Retina (tissue), 1 donor: ENCODE results near the gene ERBB2.
A peak's percentile ranks its signal among the peaks of the same experiment; 100 is the strongest.

Experiments used
- DNase-seq: peaks from one replicate; pipeline ENCODE4 v3.0.0-alpha.2; 2016

ERBB2 gene

DNA sequence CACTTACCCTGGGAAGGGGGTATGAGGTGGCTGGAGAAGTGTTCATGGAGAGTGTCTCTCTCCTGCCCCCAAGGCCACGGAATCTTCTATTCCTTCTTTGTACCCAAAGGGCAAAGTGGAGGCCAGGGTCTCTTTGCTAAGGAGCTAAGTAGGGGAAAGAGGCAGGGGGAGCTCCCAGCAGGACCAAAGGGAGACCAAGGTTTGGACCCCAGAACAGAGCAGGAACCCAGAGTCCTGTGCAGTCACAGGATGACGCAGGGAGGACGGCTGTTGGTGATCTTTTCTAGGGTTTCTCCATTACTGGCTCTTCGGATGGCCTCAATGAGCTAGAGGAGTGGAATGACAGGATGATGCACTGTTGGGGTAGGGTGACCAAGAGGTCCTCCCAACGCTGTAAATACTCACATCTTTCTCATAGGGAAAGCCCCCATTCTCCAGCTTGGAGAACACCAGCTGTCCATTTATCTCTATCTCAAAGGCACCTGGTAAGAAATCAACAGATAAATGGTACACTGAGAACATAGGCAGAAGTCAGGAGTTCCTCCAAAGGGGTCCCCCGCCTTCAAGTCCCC lies 29.5 kb downstream of the ERBB2 start:
- DNase-seq = no peak

DNA sequence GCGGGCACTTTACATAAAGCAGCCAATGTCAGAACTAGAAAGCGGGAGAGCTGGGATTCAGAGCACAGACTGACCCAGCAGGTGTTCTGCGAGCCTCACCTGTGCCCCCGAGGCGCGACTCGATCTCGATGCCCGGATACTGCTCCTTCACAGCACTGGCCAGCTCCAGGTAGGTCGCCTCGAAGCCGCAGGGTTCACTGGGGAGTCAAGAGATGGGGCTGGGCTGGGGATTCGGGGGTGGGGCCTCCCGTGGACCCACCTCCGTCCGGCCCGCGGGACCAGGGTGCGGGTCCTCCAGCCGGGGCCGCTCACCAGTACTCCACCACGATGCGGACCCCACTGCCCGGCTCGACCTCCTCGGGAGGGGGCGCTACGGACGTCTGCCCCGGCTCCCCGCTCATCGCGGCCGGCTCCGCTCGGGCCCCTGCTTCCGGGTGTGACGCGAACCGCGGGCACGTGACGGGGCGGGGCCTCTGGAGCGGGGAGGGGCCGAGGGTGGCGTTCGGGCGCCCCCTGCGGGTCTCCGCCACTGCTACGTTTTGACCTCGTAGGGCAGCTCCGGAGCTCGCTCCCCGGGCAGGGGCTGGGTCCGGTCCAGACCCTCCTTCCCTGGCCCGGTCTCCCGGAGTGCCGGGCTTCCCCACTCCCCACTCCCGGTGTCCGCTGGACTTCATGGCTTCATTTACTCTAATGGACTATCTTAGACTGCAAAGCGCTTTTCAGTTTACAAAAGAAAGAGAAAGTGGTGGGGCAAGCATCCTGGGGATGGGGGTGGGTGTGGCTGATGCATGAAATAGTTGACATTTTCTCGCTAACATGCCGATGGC lies 30.4 kb downstream of the ERBB2 start, which contains the start of gene MIEN1:
Gene MIEN1 (minus strand): TSS at position 438 of the 827 bp plus-strand sequence. CDS start 37 bp downstream, at position 401.
- peak; percentile 95 for DNase-seq

DNA sequence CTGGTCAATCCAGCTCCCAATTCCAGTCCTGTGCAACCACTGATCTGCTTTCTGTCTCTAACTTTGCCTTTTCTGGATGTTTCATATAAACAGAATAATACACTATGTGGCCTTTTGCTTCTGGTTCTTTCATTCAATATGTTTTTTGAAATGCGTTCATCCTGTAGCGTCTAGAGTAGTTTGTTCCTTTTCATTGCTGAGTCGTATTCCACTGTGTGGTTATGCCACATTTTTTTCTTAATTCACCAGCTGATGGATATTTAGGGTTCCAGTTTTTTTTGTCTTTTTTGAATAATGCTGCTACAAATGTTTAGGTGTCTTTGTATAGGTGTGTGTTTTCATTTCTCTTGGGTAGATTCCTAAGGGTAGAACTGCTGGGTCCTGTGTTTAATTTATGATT lies 32.7 kb downstream of the ERBB2 start:
- DNase-seq = no peak

DNA sequence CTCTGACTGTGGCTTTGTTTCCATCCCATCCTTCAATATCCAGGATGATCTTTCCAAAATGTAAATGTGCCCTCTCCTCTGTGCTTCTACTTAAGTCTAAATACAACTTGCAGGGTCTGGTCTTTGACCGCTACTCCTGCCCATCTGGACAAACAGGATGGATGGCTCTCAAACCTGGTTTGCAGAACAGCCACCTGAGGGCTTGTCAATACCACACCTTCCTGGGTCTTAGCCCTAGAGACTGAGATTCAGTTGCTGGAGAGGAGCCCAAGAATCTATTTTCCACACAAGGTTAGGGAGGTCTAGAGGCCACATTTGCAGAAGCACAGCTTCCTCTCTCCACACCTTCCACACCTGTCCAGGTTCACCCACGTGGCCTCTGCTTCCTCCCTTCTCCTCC lies 36.0 kb downstream of the ERBB2 start:
- DNase-seq = no peak

DNA sequence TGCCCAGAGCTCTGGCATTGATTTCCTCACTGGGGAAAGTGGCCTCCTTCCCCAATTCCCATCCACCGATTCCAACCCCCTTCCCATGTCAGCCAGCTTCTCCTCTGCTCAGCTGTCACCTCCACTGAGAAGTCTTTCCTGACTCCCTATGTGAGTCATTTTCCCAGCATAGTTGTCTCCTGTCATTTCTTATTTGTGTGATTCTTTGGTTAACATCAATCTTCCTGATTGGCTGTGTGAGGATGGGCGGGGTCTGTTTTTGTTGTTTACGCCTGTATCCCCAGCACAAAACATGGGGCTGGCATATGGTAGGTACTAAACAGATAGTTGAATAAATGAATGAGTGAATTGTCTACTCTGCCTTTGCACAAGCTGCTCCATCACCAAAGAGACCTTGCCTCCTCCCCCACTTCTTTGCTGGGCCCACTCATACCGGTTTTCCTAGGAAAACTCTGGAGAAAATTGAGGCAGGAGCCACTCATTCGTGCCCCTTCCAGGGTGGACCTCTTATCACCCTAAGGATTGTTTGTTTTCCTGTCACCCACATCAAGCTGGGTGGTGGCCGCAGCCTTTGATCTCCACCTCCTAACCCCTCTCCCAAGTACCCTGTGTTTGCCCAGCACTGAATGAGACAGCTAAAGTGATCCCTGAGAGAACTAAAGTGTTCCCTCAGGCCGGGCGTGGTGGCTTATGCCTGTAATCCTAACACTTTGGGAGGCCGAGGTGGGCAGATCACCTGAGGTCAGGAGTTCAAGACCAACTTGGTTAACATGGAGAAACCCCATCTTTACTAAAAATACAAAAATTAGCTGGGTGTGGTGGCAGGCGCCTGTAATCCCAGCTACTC lies 36.7 kb downstream of the ERBB2 start:
- no peak for DNase-seq

DNA sequence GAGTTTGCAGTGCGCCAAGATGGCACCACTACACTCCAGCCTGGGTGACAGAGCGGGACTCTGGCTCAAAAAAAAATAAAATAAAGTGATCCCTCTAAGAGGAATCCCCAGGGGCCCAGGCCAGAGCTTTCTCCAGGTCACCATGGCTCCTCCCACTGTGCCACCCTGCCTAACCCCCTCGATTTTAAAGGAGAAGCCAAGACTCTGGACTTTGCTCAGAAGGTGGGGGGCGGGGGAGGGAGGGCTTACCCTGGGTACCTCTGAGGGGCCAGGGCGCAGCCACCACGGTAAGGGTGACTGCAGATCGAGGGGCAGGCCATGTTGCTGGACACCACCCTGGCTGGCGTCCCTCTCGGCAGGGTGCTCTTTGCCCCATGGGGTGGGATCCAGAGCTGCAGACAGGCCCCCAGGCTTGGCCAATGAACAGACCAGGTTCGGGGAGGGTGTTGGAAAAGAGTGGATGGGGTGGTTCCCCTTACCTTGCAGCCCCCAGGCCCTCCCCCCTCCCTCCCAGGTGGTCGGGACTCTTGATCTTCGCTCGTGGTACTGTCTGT lies 37.4 kb downstream of the ERBB2 start:
- DNase-seq = no peak

DNA sequence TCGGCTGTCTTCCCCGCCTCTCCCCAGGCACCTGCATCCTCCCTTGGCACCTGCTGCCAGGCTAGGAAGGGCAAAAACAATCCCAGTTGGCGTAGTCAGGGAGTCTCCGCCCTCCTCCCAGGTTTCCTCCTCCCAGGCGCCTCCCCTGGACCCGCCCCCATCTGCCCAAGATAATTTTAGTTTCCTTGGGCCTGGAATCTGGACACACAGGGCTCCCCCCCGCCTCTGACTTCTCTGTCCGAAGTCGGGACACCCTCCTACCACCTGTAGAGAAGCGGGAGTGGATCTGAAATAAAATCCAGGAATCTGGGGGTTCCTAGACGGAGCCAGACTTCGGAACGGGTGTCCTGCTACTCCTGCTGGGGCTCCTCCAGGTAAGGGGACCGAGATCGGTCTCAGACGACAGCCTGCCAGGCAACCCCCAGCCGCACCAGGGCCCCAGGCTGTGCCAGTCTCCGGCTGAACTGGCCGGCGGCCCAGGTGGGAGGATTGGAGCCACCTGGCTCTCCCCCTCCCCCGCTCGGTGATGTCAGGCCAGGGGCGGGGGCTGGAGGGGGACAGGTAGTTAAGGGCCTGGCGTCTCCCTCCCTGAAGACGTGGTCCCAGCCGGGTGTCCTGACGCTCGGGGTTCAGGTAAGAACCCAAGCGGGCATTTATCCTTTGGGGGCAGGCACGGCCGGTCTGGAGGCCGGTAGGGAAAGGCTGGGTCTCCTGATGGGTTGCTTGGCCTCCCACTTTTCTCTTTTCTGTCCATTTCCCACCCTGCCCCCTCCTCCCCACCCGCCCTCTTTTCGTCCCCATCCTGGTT lies 38.1 kb downstream of the ERBB2 start, which contains the start of gene GRB7:
Gene GRB7 (plus strand): TSS at position 179 of the 808 bp plus-strand sequence. CDS start 4,364 bp downstream, outside the sequence.
- no peak for DNase-seq

DNA sequence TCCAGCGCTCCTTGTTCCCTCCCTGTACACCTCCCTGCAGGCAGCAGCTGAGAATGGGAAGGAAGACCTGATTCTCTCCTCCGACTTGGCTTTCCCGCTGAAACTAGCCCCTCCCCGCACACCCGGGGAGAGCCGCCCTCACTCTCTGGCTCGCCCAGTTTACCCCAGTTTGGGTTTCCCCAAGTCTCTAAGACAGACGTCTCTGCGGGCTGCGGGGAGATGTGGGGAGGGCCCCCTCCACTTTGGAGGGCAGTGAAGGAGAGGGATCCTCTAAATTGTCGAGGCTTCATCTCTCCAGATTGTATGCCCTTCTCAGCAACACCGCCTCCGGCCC lies 38.7 kb downstream of the ERBB2 start:
- peak; percentile 48 for DNase-seq

DNA sequence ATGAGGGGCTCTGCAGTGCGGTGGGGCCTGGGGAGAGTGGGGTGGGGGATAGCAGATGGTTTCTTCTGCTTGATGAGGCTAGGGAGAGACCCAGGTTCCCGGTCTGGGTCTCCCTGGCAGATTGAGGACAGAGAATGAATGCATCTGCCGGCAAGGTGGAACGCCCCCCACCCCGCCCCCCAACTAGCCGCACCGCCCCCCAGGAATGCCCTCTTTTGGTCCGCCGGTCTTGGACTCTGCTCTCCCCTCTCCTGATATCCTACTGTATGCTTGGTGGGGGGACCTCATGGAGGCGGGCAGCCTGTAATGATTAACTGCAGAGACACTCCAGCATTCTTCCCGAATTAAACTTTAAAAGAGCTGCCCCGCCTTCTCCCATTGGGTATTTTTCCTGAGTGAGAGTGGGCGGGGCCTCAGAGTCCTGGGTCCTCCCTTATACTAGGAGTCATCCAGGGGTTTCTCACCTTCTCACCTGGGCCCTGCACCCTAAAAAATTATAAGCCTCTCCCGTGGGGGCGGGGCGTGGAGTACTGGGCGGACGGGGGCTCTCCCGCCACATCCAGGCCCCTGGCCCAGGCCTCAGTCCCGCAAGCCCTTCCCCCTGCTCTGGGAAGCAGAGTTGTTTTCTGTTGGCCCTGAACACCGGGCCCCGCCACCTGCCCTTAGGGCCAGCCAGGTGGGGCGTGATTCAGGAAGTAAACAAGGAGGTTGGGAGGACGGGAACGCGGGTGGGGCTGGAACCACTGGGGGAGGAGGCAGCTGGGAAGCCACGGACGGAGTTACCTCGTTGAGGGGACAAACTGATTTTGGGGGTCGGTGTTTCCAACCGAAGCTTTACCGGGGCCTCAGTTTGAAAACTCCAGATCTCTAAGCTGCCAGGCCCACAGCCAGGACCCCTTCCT lies 39.4 kb downstream of the ERBB2 start:
- DNase-seq = no peak

DNA sequence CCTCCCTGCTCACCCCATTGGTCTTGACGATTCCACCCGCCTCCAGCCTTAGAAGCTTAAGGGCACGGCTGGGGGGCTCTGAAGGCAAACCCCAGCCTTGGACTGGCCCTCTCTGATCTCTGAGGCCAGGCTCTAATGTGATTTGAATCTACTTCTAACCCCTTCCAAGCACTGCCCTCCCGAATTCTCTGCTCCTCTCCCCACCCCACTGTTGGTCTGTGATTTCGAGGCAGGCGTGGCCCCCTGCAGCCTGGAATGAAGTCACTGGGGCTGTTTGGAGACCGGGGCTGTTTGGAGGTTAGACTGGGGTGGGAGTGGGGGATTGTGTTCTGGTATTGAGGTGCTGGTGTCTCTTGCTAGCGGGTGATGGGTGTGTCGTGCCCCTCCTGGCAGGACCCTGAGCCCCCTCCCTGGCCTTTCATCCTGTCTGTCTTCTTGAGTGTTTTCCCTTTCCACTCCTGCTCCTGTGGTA lies 40.1 kb downstream of the ERBB2 start:
- no peak for DNase-seq

DNA sequence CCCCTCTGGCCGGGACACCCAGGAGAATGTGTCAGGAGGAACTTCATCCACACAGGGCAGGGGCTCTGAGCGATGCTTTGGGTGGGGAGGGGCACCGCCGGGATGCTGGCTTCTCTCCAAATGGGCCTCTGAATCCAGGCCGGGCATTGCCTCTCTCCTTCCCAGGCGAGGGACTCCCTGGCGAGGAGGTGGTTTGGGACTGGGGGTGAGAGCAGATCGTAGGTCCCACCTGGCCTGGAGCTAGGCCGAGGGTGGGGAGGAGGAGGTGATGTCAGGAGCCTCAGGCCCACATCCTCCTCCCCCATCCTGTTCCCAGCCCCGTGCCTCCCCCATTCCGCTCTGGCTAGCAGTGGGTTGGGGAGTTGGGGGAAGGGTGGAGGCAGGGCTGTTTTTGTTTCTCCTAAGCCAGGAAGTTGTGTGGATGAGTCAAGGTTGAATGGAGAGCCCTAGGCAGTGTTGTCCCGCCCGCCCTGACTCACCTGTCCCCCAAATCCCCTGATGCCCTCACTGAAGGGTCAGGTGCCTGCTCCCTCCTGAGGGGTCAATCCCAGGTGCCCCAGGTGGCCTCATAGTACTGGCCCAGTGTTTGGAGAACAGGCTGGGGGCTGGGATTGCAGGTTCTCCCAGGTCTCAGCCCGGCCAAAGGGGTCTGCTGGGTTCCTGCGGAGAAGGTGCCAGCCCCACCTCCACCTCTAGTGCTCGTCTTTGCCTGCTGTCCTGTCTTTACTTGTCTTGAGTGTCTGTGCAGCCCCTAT lies 40.7 kb downstream of the ERBB2 start:
- DNase-seq = no peak

DNA sequence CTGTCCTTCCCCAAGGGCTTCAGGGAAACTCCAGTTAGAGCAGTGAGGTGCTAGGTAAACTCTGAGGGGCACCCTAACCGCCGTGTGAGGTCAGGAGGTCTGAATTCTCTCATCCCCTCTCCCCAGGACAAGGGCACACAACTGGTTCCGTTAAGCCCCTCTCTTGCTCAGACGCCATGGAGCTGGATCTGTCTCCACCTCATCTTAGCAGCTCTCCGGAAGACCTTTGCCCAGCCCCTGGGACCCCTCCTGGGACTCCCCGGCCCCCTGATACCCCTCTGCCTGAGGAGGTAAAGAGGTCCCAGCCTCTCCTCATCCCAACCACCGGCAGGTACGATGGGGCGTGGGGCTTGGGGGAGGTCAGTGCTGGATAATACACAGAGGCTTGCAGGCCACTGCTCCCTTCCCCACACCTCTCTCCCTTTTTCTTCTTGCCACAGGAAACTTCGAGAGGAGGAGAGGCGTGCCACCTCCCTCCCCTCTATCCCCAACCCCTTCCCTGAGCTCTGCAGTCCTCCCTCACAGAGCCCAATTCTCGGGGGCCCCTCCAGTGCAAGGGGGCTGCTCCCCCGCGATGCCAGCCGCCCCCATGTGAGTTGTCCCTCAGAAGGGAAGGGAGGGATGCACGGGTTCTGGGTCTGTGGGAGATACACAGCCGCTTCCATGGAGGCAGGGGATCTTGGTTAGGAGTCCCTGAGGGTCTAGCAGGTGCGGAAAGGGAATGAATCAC lies 42.4 kb downstream of the ERBB2 start:
- DNase-seq = no peak

DNA sequence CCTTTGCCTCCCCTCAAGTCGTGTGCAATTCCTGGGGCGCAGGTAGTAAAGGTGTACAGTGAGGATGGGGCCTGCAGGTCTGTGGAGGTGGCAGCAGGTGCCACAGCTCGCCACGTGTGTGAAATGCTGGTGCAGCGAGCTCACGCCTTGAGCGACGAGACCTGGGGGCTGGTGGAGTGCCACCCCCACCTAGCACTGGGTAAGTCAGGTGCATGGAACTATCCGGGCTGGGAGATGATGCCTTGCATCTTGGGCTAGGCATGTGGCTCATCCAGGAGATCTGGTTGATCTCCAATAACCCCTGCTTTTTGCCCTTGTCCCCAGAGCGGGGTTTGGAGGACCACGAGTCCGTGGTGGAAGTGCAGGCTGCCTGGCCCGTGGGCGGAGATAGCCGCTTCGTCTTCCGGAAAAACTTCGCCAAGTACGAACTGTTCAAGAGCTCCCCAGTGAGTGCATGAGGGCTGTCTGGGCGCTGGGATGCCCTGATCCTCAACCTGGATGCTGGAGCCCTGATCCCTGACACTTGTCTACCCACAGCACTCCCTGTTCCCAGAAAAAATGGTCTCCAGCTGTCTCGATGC lies 43.1 kb downstream of the ERBB2 start:
- DNase-seq = no peak

DNA sequence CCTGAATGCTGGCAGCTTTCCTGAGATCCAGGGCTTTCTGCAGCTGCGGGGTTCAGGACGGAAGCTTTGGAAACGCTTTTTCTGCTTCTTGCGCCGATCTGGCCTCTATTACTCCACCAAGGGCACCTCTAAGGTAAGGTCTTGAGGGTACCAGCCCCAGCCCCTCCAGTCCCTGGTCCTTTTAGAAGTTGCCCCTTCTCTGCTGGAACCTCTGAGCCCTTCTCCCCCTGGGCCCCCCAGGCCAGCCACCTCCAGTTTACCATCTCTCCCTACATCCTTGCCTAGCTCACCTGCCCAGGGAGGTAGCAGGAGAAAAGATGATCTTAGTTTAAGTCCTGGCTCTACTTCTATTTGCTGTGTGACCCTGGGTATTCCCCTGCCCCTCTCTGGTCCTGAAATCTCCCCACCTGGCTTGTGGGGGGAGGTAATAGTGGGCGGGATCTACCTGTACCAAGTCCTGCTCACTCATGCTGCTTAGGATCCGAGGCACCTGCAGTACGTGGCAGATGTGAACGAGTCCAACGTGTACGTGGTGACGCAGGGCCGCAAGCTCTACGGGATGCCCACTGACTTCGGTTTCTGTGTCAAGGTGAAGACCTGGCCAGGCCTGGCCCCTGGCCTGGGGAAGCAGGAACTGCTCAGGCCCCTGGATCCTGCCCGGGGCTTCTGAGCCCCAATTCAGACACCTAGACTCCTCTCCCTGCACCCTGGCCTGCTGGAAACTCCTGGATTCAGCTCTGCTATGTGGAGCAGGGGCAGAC lies 44.4 kb downstream of the ERBB2 start:
- DNase-seq = no peak

DNA sequence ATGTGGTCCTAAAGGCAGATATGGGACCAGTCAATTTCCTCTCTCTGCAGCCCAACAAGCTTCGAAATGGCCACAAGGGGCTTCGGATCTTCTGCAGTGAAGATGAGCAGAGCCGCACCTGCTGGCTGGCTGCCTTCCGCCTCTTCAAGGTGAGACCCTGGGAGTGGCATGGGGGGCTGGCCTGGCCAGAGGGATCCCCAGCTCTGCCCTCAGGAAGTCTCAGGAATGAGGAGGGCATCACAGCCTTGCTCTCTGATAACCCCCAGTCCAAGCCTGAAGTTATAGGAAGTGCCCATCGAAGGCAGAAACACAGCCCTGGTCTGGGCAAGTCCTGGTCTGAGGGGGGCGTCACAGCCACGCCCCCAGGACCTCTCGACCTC lies 45.0 kb downstream of the ERBB2 start:
- no peak for DNase-seq

DNA sequence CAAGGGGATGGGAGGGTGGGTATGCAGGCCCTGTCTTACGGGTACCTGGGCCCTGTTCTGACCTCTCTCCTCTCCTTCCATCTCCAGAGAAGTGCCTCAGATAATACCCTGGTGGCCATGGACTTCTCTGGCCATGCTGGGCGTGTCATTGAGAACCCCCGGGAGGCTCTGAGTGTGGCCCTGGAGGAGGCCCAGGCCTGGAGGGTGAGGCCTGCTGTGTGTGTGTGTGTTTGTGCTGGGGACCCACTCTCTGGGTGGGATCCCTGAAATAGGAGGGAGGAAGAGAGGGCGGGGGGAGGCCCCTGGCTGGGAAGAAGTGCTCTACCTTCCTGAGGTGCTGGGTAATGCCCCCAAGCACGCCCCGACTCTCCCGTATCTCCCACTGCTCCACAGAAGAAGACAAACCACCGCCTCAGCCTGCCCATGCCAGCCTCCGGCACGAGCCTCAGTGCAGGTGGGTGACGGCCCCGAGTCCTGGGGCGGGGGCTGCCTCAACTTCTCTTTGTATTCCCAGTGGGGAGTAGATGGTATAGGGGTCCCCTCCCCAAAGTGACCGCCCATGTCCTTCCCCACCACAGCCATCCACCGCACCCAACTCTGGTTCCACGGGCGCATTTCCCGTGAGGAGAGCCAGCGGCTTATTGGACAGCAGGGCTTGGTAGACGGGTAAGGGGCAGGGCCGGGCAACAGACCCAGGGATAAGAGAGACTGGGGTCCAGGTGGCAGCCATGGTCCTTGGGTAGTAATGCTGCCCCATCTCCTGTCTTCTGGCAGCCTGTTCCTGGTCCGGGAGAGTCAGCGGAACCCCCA lies 45.7 kb downstream of the ERBB2 start:
- no peak for DNase-seq

DNA sequence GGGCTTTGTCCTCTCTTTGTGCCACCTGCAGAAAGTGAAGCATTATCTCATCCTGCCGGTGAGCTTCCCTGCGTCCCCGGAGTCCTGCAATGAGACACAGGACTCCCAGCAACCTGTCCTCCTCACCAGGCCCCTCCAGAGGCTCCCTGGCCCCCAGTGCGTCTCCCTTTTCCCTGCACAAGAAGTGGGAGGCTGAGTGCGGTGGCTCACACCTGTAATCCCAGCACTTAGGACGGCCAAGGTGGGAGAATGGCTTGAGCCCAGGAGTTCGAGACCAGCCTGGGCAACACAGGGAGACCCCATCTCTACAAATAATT lies 46.2 kb downstream of the ERBB2 start:
- DNase-seq = no peak

DNA sequence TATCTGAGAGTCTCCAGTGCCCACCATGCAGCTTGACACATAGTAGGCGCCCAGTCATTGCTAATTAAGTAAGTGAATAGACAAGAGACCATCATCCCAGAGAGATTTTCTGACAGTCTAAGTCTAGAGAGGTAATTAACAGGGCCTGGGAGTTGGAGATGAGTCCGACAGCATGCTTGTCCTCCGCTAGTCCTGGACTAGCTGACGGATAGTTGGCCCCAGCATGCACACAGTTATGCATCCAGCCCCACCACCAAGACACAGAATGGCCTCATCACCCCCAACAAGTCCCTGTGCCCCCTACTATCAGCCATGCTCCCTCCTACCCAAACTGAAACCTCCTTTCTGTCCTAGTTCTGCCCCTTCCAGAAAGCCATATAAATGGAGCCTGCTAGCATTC lies 47.9 kb downstream of the ERBB2 start:
- DNase-seq = no peak
